ENCODE results near the gene LPP.

GRCh38 chr3:188448813-188449212 lies 294.9 kb downstream of the LPP start:
- TF ChIP-seq POLR2A (IDR thresholded peaks at IDR 0.05; ENCODE audit: low read depth, low read length) (no peak), POLR2AphosphoS5 (IDR thresholded peaks at IDR 0.05; ENCODE audit: low read depth, low read length) (no peak)
